ENCODE results near the gene IDE. TPM values are rescaled to one million over a fixed set of nuclear protein-coding genes. Genes with fewer than 3 reads are reported as not detected.

The IDE gene
- total RNA-seq, 2 experiments from 2014 or later: 30.8 to 31.2 TPM

GRCh38 chr10:92432596-92432995 lies 141.3 kb downstream of the IDE start:
- intact Hi-C loops (cut with micrococcal nuclease): loop anchor here (10.0 kb wide), 1 partner anchor 138 kb away; the partner anchor contains the start of genes CPEB3 and MARCHF5
- DNase-seq: no peak
- CTCF ChIA-PET: interaction anchor here (0.7 kb wide), 1 partner anchor 492 kb away, joined by 3 read pairs; no protein-coding TSS in a partner anchor
- no peaks in the 10 kb centered on the region for H3K4me1 Mint-ChIP-seq (ENCODE audit: low read depth)
- H3K27ac Mint-ChIP-seq: no peak overlapping the region
- no peaks in the 10 kb centered on the region for H3K9me3 Mint-ChIP-seq
- H3K36me3 Mint-ChIP-seq (ENCODE audit: low read depth): no peaks in the 10 kb centered on the region
- no peak overlapping the region for H3K4me3 Mint-ChIP-seq
- H3K27me3 Mint-ChIP-seq (ENCODE audit: low read depth): no peaks in the 10 kb centered on the region

- Mint-ChIP-seq H3K27me3 (ENCODE audit: low read depth) (no peaks in the 10 kb centered on the region), H3K27ac (no peak overlapping the region), H3K9me3 (no peaks in the 10 kb centered on the region), H3K36me3 (ENCODE audit: low read depth) (no peaks in the 10 kb centered on the region), H3K4me1 (ENCODE audit: low read depth) (no peaks in the 10 kb centered on the region), H3K4me3 (no peak overlapping the region)
- CTCF ChIA-PET: interaction anchor here (0.7 to 0.9 kb wide), 2 partner anchors 14 to 211 kb away, joined by 3 to 4 read pairs; no protein-coding TSS in a partner anchor
- DNase-seq: no peak
- intact Hi-C loops (cut with micrococcal nuclease): loop anchor here (10.0 kb wide), 1 partner anchor 135 kb away; the partner anchor contains the start of genes CPEB3 and MARCHF5
Observed at GRCh38 chr10:92430103-92430502, 143.8 kb downstream of the IDE start.

GRCh38 chr10:92421550-92421949 lies 152.3 kb downstream of the IDE start:
- no peak overlapping the region for H3K4me3 Mint-ChIP-seq
- H3K9me3 Mint-ChIP-seq: no peaks in the 10 kb centered on the region
- CTCF ChIA-PET: no interaction called here
- intact Hi-C loops (cut with micrococcal nuclease): no loop called here
- H3K36me3 Mint-ChIP-seq (ENCODE audit: low read depth): no peaks in the 10 kb centered on the region
- DNase-seq: no peak
- H3K27me3 Mint-ChIP-seq (ENCODE audit: low read depth): peaks cover 35% of the 10 kb centered on the region
- peaks cover 2% of the 10 kb centered on the region for H3K4me1 Mint-ChIP-seq (ENCODE audit: low read depth)
- no peak overlapping the region for H3K27ac Mint-ChIP-seq

GRCh38 chr10:92420546-92421275 lies 153.2 kb downstream of the IDE start:
- Mint-ChIP-seq H3K4me3 (no peak overlapping the region), H3K27me3 (ENCODE audit: low read depth) (peaks cover 39% of the 10 kb centered on the region), H3K36me3 (ENCODE audit: low read depth) (no peaks in the 10 kb centered on the region), H3K27ac (no peak overlapping the region), H3K9me3 (no peaks in the 10 kb centered on the region), H3K4me1 (ENCODE audit: low read depth) (peaks cover 2% of the 10 kb centered on the region)
- intact Hi-C loops (cut with micrococcal nuclease): no loop called here
- CTCF ChIA-PET: interaction anchor here (0.7 to 0.9 kb wide), 3 partner anchors 12 to 62 kb away, joined by 3 to 4 read pairs (median 3); no protein-coding TSS in a partner anchor
- DNase-seq: no peak

- peak; percentile 17 for DNase-seq
- no peak overlapping the region for H3K27ac Mint-ChIP-seq
- intact Hi-C loops (cut with micrococcal nuclease): no loop called here
- no peaks in the 10 kb centered on the region for H3K9me3 Mint-ChIP-seq
- no peaks in the 10 kb centered on the region for H3K36me3 Mint-ChIP-seq (ENCODE audit: low read depth)
- H3K4me3 Mint-ChIP-seq: no peak overlapping the region
- peaks cover 39% of the 10 kb centered on the region for H3K27me3 Mint-ChIP-seq (ENCODE audit: low read depth)
- peaks cover 2% of the 10 kb centered on the region for H3K4me1 Mint-ChIP-seq (ENCODE audit: low read depth)
- CTCF ChIA-PET: interaction anchor here (0.7 to 0.9 kb wide), 3 partner anchors 11 to 61 kb away, joined by 3 to 4 read pairs (median 3); no protein-coding TSS in a partner anchor
Observed at GRCh38 chr10:92419740-92420545, 153.9 kb downstream of the IDE start.

GRCh38 chr10:92418891-92419290 lies 155.0 kb downstream of the IDE start:
- Mint-ChIP-seq H3K4me1 (ENCODE audit: low read depth) (peaks cover 2% of the 10 kb centered on the region), H3K9me3 (no peaks in the 10 kb centered on the region), H3K36me3 (ENCODE audit: low read depth) (no peaks in the 10 kb centered on the region), H3K27ac (no peak overlapping the region), H3K4me3 (no peak overlapping the region), H3K27me3 (ENCODE audit: low read depth) (peaks cover 41% of the 10 kb centered on the region)
- CTCF ChIA-PET: interaction anchor here (0.6 kb wide), 1 partner anchor 326 kb away, joined by 4 read pairs; no protein-coding TSS in a partner anchor
- intact Hi-C loops (cut with micrococcal nuclease): no loop called here
- DNase-seq: no peak

- Mint-ChIP-seq H3K27ac (no peak overlapping the region), H3K9me3 (no peaks in the 10 kb centered on the region), H3K4me3 (no peak overlapping the region), H3K36me3 (ENCODE audit: low read depth) (no peaks in the 10 kb centered on the region), H3K27me3 (ENCODE audit: low read depth) (peaks cover 41% of the 10 kb centered on the region), H3K4me1 (ENCODE audit: low read depth) (peaks cover 2% of the 10 kb centered on the region)
- CTCF ChIA-PET: no interaction called here
- no peak for DNase-seq
- intact Hi-C loops (cut with micrococcal nuclease): no loop called here
Observed at GRCh38 chr10:92418221-92418620, 155.7 kb downstream of the IDE start.

- CTCF ChIA-PET: interaction anchor here (0.6 to 0.8 kb wide), 2 partner anchors 66 to 119 kb away, joined by 3 to 4 read pairs; no protein-coding TSS in a partner anchor
- H3K36me3 Mint-ChIP-seq (ENCODE audit: low read depth): no peaks in the 10 kb centered on the region
- no peak overlapping the region for H3K4me3 Mint-ChIP-seq
- H3K27ac Mint-ChIP-seq: no peak overlapping the region
- intact Hi-C loops (cut with micrococcal nuclease): no loop called here
- no peaks in the 10 kb centered on the region for H3K4me1 Mint-ChIP-seq (ENCODE audit: low read depth)
- H3K9me3 Mint-ChIP-seq: no peaks in the 10 kb centered on the region
- peaks cover 15% of the 10 kb centered on the region for H3K27me3 Mint-ChIP-seq (ENCODE audit: low read depth)
- DNase-seq: no peak
Observed at GRCh38 chr10:92413519-92413918, 160.4 kb downstream of the IDE start.

GRCh38 chr10:92413011-92413410 lies 160.9 kb downstream of the IDE start:
- H3K27ac Mint-ChIP-seq: no peak overlapping the region
- H3K27me3 Mint-ChIP-seq (ENCODE audit: low read depth): peaks cover 13% of the 10 kb centered on the region
- H3K36me3 Mint-ChIP-seq (ENCODE audit: low read depth): no peaks in the 10 kb centered on the region
- intact Hi-C loops (cut with micrococcal nuclease): no loop called here
- no peak overlapping the region for H3K4me3 Mint-ChIP-seq
- CTCF ChIA-PET: interaction anchor here (0.6 to 0.8 kb wide), 2 partner anchors 66 to 119 kb away, joined by 3 to 4 read pairs; no protein-coding TSS in a partner anchor
- H3K4me1 Mint-ChIP-seq (ENCODE audit: low read depth): no peaks in the 10 kb centered on the region
- DNase-seq: no peak
- no peaks in the 10 kb centered on the region for H3K9me3 Mint-ChIP-seq

- no peak for DNase-seq
- CTCF ChIA-PET: no interaction called here
- intact Hi-C loops (cut with micrococcal nuclease): no loop called here
- Mint-ChIP-seq H3K9me3 (no peaks in the 10 kb centered on the region), H3K27ac (no peak overlapping the region), H3K4me3 (no peak overlapping the region), H3K36me3 (ENCODE audit: low read depth) (no peaks in the 10 kb centered on the region), H3K27me3 (ENCODE audit: low read depth) (peaks cover 8% of the 10 kb centered on the region), H3K4me1 (ENCODE audit: low read depth) (no peaks in the 10 kb centered on the region)
Observed at GRCh38 chr10:92411406-92411805, 162.5 kb downstream of the IDE start.

- DNase-seq: no peak
- Mint-ChIP-seq H3K36me3 (ENCODE audit: low read depth) (no peaks in the 10 kb centered on the region), H3K4me3 (no peak overlapping the region), H3K9me3 (no peaks in the 10 kb centered on the region), H3K27me3 (ENCODE audit: low read depth) (peaks cover 4% of the 10 kb centered on the region), H3K27ac (no peak overlapping the region), H3K4me1 (ENCODE audit: low read depth) (no peaks in the 10 kb centered on the region)
- CTCF ChIA-PET: no interaction called here
- intact Hi-C loops (cut with micrococcal nuclease): no loop called here
Observed at GRCh38 chr10:92410501-92410900, 163.4 kb downstream of the IDE start.

GRCh38 chr10:92408017-92408361 lies 165.9 kb downstream of the IDE start:
- Mint-ChIP-seq H3K27me3 (ENCODE audit: low read depth) (peaks cover 2% of the 10 kb centered on the region), H3K4me1 (ENCODE audit: low read depth) (no peaks in the 10 kb centered on the region), H3K36me3 (ENCODE audit: low read depth) (no peaks in the 10 kb centered on the region), H3K27ac (no peak overlapping the region), H3K9me3 (no peaks in the 10 kb centered on the region), H3K4me3 (no peak overlapping the region)
- CTCF ChIA-PET: interaction anchor here (0.8 to 1.0 kb wide), 2 partner anchors 12 to 16 kb away, joined by 3 to 6 read pairs; no protein-coding TSS in a partner anchor
- intact Hi-C loops (cut with micrococcal nuclease): no loop called here
- DNase-seq: no peak
